GM18511 (cell line): ENCODE measurements around the gene SERTAD2.

Source experiments
- ATAC-seq: cut with Tn5 transposase; IDR thresholded peaks from one replicate; pipeline ENCODE4 v1.9.1; 2021; ENCODE audit warnings: mild to moderate bottlenecking, moderate library complexity; ENCODE audit not compliant: unreplicated experiment

The SERTAD2 gene

DNA sequence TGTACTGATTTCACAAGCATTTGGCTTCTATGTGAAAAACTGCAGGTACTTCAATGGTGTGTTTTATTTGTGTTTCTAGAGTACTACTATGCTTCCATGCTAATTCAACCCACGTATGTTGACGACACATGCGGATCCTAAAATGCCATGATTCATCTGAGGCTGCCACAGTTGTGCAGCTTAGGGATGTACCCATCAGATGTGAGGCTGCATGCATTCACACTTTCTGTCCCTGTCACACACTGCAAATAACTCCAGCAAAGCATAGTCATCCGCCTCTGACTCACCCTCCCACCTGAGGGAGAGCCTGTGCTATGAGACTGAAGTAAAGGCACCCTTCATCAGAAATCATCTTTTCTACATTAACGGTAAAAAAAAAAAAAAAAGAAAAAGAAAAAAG lies 22.1 kb upstream of the SERTAD2 start:
- ATAC-seq: no peak

DNA sequence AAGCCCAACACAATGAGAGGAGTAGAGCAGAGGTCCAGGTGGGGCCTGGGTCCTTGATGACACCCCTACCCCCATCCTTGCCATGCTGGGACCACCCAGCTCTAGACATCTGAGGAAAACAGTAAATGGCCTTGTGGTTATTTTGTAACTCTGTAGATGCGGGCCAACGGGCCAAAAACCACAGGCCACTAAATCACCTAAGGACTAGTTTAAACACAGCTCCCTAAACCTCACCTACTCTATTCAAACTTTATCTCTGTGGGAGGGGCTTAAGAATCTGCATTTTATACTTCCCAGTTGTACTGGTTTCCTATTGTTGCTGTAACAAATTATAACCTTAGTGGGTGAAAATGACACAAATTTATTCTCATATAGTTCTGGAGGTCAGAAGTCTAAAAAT lies 19.0 kb upstream of the SERTAD2 start:
- ATAC-seq: no peak

DNA sequence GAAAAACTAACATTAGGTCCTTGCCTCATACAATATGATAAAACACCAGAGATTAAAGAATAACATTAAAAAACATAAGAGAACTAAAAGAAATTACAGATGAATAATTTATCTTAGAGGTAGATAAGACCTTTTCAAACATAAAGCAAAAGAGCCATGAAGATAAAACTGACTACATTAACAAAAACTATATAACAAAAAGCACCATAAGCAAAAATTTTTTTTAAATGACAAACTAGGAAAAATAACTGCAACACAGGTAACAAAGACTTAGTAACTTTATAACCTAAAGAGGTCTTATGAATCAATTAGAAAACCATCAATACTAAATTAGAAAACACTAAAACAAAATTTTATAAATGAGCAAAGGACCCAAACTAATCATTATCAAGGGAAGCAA lies 16.3 kb upstream of the SERTAD2 start:
- ATAC-seq: no peak

DNA sequence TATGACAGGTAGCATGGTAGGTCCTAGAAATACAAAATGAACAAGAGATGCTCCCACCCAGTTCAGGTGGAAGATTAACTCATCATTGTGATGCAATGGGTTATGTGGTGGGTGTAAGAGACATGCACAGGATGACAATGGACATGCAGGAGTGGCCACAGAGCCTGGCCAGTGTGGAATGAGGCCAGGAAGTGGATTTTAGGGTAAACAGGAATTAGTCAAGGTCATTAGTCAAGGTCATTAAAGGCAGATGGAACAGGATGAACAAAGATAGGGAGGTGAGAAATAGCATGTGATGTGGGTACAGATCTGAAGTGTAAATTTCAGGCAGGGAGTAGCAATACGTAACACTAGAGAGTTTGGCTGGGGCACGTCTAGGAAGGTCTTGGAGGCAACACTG lies 15.6 kb upstream of the SERTAD2 start:
- no peak for ATAC-seq

DNA sequence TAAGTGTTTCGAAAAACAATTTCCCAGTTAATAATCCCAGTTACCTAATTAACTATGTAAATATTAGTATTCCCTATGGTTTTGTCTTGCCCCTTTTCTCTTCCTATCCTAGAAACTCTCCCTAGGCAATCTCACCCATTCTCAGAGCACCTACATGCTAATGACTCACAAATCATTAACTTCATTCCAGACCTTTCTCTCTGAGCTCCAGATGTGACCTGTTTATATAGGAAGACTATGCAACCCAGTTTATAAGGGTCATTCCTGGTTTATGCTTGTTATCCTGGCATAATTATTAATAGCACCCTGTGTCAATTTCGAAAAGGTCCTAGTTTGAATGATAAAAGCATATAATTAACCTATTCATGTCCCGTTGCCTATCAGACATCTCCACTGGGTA lies 14.8 kb upstream of the SERTAD2 start:
- no peak for ATAC-seq

DNA sequence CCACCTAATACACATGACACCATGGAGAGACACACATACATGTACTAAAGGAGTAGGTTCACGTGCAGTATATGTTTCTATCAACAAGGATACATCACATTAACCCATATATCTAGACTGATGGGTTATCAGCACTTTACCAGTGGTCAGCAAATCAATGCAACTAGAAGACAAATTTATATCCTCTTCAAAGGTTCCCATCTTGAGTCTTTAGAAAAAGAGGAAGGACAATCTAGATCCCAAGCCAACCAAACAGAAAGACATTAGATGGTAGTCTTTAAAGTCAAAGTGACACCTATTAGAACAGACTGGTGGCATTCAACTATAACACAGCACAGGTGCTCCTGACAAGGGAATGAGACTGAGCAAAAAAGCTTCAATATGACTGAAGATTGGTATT lies 13.8 kb upstream of the SERTAD2 start:
- peak; percentile 44 for ATAC-seq

DNA sequence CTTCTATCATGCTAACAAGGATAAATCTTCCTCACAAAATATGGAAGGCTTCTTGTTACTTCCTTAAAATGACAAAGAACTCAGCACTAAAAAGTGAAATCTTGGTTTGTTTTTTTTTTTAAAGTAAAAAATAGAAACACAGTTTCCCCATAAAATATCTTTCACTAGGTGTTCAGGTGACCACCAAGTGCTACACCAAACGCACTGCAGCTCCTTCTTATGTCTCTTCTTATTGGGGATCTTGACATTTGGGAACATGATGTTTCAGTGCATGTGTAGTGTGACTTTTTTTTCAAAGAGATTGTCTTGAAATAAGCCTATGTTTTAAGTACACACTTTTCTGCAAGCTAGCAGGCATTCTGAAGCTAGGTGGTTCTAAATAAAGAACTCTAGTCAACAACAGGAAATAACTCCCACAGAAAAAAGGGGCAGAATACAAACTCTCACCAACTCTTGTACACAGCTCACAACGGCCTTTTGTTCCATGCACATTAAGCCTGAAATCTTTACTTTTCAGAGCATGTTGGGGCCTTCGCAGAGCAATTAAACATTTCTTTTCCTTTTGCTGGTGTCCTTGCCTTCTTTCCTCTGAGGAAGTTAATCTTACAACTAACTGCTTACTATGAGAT lies 13.2 kb upstream of the SERTAD2 start:
- peak; percentile 92 for ATAC-seq

DNA sequence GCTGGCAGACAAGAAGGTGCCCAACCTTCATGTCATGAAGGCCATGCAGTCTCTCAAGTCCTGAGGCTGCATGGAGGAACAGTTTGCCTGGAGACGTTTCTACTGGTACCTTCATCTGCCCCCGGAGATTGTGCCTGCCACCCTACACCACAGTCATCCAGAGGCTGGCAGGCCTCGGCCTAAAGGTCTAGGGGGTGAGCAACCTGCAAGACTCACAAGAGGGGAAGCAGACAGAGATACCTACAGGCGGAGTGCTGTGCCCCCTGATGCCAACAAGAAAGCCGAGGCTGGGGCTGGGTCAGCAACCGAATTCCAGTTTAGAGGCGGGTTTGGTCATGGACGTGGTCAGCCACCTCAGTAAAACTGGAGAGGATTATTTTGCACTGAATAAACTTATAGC lies 12.0 kb upstream of the SERTAD2 start:
- ATAC-seq: no peak

DNA sequence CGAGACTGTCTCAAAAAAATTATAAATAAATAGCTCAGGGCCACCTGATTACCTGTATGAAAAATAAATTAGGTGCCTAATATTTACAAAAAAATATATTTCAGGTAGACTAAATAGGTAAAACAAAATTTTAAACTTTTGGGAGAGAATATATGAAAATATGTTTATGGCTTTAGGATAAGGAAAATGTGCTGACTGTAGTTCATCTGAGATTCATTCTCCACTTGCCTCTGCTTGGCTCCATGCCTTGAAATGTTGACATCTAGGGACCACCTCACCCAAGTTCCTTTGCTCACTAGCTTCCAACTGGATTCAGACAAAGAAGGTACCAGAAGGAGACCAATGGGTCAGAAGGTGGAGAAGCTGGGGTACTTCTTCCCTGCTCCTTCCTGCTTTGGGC lies 9.7 kb upstream of the SERTAD2 start:
- ATAC-seq: no peak

DNA sequence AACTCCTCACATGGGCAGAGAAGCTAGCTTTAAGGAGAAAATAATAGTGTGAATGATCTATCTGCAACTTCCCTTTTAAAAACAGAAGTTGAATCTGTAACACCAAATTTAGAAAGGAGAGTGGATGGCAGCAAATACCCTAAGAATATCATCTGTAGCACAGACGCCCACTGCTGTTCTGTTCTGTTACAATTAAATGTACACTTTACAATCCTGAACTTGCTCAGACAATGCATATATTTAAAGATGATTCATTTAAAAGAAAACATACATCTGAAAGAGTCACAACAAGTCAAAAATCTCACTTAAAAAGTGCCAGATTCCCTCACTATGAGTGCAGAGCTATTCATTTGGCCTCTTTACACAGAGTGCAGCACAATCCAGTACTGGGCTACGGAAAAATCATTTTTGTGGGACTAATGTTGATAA lies 8.0 kb upstream of the SERTAD2 start:
- peak; percentile 58 for ATAC-seq

DNA sequence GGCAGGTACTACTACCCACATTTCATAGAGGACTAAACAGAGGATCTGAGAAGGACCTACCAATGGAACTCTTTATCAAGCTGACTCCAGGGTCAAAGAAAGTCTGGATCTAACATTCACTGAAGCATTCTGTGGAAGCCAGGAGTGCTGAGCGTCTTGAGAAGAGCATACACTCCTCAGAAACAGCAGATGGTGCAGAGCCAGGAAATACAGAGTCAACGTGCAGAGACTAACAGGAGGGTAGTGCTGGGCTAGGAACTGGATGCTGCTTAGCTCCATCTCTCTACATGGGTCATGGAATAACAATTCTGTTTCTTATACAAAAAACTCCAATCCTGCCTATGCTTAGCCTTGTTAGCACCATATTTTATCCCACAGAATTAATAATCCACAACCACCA lies 5.5 kb upstream of the SERTAD2 start:
- ATAC-seq: no peak

DNA sequence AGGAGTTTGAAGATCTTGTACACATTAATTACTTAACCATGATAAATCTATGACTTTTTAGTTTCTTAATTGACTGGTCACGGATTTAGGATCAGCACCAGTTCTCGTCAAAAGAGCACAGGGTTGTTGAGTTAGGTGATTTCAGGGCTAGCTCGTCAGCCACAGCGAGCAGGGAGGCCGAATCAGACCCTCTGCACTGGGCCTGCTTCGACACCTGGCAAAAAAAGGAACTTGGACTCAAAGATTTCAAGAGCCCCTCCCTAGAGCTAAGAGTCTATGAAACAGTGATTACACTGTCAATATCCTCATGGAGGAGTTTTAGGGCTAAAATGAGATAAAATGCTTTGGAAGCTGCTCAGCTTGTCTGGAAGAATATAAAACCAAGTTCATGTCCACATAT lies 4.6 kb upstream of the SERTAD2 start:
- ATAC-seq: no peak

DNA sequence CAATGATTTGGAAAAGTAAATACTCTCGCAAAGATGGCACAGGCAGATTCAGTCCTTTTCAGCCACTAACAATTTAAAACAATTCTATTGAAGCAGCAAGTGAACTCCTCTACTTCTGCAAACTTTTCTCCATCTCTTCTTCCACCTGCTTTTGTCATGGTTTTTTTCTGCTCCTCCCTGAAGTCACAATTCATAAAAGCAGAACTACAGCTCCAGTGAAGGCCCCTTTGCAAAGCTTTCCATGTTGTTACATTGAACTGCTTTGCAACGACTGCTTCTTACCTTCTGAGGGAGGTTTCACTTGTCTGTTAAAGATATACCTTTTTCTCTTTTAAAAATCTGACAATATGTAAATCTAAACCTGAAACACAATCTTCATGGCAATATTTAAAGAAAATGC lies 3.7 kb upstream of the SERTAD2 start:
- no peak for ATAC-seq

DNA sequence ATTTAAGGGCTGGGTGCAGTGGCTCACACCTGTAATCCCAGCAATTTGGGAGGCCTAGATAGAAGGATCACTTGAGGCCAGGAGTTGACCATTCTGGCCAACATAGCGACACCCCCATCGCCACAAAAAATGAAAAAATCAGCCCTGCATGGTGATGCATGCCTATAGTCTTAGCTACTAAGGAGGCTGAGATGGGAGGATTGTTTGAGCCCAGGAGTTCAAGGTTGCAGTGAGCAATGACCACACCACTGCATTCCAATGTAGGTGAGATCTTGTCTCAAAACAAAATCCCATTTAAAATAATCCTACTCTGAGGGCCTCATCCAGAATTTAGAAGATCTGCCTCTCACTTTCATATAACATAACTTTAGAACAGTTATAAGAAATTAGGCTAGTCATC lies 2.7 kb upstream of the SERTAD2 start:
- ATAC-seq: no peak

DNA sequence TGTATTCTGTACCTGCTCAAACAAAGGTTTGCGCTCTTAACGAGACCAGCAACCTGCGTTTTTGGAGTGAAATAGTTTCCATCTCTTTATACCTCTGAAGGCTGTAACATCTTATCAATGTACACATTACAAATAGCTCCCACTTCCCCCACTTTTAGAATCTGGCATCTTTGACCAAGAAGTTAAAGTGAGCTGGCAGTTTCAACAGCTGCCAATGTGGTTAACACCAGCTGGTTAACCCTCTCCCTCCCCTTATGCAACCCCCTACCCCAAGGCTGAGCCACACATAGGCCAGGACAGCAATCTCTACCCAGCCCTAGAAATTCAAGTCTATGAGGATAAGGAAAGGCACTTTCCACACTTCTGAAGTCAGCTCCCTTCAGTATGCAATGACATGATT lies 2.2 kb upstream of the SERTAD2 start:
- ATAC-seq: no peak

DNA sequence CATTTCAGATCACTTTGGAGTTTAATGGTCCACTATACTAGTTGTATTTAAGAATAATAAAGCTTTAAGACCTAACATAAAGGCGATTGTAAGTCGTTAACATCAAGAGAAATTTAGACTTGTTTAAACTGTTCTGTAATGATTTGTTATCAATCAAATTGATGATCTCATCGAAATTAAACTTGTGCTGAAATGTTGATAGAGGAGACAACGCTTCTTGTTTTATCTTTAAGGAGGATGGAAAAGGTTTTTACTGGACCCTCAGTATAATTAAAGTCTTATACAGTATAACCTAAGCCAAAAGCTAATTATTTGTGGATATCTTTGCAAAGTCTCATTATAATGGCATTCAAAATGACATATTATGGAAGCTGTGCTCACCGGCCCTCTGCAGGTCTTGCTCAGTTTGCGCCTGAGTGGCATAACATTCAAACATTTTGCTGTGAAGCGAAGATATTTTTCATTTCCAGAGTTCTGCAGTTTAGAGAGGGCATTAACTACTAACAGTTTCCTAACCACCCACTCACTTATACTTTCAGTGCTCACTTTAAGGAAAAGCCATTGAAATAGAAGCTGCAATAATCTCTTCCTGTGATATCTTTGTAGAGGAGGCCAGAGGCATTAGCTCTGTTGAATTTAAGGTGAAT lies 1.4 kb upstream of the SERTAD2 start:
- no peak for ATAC-seq

DNA sequence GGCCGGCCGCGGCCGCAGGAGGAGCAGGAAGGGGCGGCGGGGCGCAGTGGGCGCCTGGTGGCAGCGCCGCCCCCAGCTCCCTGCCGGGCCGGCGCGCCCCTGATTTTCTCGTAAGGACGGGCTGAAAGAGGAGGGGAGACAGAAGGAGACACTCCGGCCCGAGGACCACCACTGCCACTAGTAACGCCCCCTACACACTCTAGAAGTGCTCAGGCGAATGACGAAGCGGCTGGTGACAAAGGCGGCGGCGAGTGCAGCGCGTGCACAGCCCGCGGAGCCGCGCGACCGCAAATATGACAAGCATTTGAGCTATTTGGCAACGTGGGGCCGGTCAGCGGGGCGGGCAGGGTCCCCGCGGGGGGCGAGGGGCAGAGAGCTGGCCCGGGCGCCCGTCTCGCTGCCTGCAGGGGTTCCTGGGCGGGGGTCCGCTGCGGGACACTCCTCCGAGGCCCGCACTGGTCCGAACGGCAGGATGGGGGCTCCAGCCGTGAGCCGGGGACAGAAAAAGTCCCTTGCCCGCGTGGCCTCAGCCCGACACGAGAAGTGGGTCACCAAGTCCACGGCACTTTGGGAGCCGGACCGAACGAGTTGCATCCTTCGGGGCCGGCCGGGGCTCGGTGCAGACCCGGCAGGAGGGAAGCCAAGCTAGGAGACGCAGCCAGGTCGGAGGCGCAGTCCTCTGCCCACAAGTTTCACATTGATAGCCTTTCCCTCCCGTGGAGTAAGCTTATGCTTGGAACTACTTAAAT lies 524 bp upstream of the SERTAD2 start:
- peak; percentile 42 for ATAC-seq

DNA sequence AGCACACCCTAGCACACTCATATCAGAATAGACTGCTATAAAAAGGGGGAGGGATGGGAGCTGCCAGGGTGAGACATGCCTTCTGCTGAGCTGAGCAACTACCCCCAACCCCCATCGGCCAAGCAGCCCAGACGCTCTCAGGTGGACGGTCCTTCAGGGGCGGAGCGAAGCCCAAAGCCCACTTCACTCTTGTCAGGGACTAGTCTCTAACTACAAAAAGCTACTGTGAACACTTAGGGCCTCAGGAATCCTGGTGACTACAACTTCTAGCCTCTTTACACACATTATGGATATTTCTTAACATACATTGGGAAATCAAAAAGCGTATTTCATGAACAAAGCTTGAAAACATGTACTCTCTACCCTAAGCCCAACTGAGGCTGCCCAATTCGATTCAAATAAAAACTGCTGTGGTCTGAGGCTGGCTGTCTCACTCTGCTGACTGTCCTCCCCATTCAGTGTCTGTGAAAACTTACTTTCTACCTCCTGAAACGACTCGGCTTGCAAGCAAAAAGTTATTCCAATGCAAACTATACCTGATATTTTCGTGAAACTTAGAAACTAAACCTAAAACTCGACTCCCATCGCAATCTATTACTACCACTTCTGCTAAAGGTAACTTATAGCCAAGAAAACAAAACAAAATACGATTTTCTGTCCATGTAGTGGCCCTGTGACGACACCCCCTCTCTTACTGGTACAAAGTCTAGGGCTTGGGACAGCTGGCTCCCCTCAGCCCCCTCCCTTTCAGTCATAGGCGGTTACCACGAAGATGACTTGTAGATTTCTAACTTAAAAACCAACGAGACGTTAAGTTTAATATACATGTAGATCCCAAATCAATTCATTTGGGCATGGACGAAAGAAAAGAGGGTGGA lies 1.2 kb downstream of the SERTAD2 start:
- no peak for ATAC-seq

DNA sequence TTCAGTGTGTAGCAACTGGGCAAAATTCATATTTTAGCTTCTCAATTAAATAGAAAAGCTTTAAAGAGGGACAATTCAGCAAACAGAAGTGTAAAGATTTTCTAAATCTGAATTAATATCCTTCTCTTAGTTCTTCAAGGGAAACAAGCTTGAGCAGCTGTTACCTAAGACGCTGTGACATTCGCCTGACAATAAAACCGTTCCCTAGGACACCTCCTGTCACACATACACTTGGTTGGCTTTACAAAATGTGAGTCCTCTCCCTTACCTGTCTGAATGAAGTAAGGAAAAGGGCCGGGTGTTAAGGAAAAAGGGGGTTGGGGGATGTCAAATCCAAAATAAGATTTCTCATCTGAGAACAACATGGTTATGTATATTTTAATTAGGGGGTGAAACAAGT lies 2.1 kb downstream of the SERTAD2 start:
- ATAC-seq: no peak

DNA sequence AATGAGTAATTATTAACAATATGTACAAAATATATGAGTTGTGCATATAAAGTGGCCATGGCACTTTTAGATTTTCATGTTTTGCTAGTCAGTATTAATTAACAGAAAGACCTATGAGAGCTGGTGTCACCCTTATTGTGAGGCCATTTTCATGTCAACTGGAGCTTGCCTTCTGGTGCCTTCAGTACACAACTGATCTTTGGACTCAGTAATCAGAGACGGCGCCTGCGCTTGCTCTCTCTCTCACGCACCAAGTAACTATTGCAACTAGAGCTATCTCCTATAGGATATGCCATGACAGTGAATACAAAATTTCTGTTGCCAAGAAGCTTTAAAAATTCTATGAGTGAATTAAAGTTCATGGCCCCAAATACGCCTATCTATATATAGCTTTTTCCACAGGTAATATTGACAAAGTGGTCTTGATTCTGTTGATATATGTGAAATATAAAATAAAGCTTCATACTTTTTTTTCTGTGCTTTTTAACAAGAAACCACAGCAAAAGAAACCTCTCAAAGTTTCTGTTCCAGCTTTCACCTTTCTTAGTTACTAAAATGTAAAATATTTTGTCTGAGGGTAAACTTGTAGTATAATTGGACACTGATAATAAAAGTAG lies 2.9 kb downstream of the SERTAD2 start:
- no peak for ATAC-seq

DNA sequence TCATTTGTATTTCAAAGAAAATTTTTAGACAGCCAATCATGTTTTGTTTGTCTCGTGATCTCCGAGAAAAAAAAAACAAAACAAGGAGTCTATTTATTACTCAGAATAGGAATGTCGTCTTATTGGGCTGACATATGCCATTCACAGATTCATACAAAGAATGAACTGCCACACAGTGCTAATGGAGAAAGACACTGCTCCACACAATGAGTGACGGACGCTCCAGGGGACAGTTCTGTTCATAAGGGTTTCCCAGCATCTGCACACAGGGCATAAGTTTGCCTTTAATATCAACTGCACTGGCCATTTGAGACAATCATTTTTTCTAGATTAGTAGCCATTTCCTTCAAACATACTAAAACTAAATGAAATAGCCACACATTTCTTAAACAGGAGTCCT lies 3.4 kb downstream of the SERTAD2 start:
- no peak for ATAC-seq
